Endometrial microvascular endothelial cells (primary cell): ENCODE data around the gene NXPH1. TPM values are rescaled to one million over a fixed set of nuclear protein-coding genes. Genes with fewer than 3 reads are reported as not detected.

Source experiments
- in situ Hi-C: cut with HindIII; loops from 2 replicates; pipeline ENCODE4 v1.10.0; 2017; ENCODE audit warnings: low sequenced_read_pairs, low pct_unique_long_range_greater_than_20kb; ENCODE audit errors: inconsistent ontology term
- total RNA-seq: library from RNA; depleted of rRNA; stranded (reverse); fragments of >200 nt; gene quantifications from one replicate; pipeline ENCODE4 v1.2.3, GENCODE V29; 2015; ENCODE audit errors: inconsistent ontology term

NXPH1 gene
- total RNA-seq, 1 donor from 2014 or later: not detected

DNA sequence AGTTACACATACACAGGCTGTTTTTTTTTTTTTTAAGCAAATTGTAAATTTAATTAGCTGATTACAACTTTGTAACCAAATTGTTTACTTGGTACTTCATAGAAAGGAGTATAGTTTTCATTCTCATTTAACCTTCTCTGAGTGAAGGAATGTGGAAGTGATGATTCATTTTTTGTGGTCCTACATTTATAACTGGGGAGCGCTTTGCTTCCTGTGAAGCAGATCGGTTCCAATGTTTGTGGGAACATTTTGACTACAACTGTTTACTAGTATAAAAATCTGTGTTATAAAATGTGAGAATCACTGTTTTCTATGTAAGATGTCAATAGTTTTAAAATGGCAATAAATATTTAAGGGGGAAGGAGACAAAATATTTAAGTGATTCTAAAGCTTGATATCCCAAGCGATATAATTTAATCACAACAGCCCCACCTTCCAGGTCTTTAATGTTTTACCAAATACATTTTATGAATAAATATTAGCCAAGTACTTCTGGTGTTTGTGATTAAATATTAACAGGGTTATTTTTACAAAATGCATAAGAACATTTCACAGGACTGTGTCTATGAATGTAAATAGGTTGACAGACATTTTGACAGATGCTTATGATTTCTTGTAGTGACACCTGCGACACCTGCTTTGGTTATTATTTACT, 57.1 kb downstream of the NXPH1 start:
- in situ Hi-C loops: no loop called here

DNA sequence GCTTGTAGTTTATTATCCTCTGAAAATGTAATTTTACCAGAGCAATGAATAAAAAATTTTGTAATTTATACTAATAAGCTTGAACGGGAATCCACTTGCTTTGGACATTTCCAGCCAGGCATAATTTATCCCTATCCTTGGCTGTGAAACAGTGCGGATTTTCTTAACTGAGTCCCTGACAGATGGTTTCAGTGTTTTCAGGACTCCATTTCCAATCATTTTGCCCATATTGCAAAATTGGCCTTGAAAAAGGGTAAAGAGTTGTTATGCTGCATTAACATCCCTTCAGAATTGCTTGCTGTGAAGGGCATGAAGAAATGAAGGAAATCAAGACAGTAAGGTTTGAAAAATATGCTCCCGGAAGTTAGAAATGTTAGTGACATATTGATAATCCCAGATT, 57.7 kb downstream of the NXPH1 start:
- in situ Hi-C loops: no loop called here

DNA sequence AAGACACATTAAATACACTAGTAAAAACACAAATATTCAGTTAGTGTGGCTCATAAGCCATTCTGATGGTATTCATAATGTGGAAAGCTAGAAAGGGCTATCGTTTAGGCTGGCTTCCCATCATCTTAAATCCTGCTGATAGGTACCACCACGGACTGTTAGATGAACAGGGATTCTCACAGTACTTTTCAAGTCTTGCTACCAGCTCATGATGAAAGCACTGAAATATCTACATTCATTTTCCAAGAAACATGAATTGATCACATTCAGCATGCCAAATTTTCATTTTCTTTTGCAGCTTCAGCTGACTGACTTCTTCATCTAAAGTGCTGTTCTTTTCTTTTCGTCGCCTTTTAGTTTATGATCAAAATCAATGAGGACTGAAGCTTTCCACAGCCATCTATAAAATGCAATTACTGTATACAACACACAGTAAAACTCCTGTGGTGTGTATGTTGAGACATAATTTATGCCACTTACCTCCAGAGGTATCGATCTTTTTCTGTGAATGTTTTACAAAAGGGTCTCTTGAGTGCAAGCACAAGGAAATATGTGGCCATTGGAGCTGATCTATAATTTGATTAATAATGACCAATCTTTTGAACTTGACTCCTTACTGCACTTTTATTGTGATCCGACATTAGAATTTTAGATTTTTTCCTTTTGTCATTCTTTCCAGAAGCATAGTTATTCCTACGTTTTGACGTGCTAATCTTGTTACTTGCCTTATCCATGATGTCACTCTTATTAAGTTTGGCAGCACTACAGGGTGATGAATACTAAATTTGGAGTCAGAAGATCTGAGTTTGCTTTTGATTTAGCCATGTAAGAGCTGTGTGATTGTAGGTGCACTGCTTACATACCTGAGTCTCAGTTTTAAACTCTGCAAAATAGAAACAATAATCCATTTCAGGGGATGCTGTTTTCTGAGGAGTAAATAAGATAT, 58.4 kb downstream of the NXPH1 start:
- in situ Hi-C loops: no loop called here

DNA sequence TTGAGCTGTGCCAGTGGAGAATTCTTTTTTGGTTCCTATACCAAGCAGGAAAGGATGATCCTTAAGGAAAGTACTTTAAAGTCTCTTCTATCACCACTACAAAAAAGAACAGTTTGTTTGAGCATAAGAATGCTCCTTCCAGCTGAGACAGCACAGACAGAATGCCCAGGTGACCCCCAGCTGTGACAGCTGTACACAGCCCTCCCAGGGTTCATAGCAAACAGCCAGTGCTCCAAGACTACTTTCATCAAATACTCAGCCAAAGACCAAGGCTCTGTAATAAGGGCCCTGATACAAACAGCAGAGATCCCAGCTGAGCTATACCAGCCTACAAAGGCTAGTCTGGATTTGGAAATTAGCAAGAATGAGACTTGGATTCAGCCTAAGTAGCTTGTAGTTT, 65.7 kb downstream of the NXPH1 start:
- in situ Hi-C loops: no loop called here

DNA sequence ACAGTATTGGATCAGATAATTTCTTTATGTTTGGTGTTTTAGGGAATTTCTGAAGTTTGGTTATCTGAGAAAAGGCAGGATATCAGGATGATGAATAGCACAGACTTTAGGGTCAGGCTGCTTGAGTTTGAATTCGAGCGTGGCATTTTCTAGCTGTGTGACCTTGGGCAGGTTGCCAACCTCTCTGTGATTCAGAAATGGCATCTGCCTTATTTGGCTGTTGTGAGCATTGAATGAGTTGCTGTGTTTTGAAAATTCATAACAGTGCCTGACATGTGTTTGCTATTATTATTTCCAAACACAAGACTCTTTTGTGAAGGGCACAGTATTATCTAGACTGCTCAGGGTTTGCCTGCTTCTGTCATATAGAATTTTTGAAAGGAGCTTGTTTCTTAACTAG, 66.9 kb downstream of the NXPH1 start:
- in situ Hi-C loops: no loop called here

DNA sequence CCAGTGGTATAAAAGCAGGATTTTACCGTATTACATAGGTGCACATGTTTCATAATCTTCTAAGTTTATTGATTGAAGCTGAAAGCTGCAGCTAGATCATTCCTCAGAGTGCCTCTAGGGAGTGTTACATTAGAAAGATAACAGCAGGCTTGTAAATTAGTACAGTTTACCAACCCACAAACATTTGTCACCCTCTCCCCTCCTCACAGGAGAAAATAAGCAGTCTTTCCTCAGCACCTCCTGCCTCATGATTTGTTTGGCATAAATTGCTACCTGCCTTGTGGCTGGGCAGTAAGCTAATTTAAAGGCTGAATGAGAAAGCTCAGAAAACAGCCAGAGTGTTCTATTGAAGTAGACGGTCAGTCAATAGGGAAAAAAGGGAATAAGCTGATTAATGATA, 74.2 kb downstream of the NXPH1 start:
- in situ Hi-C loops: no loop called here

DNA sequence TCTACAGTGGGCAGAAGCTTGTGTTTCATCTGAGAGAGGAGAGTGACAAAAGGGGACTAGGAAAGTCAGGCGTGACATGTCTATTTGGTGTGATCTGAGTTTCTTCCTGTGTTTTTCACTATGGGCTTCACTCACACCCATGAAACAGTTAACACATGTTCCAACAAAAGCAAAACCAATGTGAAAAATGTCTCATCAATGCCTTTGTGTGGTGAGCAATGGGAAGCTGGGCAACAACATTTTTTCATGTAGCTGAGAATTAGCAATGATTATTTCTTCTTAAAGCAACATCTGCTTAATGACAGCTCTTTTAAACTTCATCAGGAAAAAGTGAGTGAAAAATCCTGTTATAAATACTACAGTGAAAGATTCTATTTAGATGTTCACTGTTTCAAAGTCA, 76.2 kb downstream of the NXPH1 start:
- in situ Hi-C loops: no loop called here

DNA sequence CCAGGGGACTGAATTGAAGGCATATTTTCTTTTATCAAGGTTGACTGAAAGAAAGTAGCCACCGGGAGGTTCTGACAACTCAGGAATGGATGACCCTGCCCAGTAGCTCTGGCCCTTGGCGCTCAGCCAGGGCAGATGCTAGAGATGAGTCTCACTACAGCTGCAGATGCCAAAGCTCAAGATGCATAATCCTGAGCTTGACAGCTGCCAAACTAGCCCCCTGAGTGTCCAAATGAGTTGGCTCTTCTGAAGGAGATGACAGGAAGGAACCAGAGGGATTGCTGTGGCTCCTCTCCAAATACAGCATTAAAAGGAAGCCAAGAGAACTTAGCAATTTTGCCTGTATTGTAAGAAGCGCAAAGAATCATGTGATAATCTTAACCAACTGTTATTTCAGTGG, 78.4 kb downstream of the NXPH1 start:
- in situ Hi-C loops: no loop called here

DNA sequence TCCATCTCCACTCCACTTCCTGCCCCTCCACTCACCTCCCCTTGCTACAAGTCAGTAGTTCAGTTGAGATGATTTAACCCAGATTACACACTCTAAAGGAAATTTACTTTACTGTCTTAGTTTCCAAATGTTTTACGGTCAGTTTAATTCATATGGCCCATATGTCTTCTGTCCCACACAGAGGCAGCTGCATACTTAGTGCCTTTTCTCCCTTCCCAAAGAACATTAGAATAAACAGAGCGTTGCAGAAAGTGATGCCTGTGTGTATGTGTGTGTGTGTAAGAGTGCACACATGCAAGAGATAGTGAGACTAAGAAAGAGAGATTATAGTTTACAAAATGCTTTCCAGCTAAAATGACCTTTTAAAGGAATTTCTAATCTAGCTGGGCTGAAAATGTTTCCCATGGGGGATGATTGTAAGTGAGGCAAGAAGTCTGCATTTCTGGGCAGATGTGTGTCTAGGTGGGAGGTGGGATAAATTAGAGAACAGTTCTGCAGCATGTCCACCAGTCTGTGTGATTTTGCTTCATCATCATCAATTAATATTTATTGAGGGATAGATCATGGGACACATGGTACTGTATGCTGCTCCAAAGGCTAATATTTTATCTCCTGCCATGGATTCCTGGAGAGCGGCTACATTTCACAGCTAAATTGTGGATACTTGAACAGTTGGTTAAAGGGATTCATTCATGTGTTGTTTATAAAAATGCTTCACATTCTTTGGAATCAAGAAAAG, 81.5 kb downstream of the NXPH1 start:
- in situ Hi-C loops: no loop called here

DNA sequence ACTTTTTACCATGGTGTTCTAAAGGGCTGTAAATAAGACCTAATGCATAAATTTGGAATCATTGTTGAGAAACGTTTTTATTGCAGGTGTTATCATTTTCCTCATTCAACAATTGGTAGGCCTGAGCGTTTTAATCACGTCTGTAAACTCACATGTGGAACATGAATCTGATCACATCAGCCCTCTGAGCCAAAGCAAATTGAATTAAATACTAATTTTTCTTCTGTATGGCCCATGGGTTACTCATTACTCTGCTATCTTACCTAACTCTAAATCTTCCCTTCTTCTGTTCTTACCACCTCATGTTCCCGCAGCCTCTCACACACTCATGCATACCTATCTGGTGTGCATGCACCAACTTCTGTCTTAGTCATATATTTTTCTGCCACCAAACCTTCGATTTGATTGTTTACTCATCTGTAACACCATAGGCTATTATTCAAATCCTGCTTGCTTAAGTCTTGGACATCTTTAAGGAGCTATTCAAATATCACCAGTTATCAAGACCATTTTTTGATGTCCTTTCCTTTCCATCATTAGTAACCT, 82.3 kb downstream of the NXPH1 start:
- in situ Hi-C loops: no loop called here

DNA sequence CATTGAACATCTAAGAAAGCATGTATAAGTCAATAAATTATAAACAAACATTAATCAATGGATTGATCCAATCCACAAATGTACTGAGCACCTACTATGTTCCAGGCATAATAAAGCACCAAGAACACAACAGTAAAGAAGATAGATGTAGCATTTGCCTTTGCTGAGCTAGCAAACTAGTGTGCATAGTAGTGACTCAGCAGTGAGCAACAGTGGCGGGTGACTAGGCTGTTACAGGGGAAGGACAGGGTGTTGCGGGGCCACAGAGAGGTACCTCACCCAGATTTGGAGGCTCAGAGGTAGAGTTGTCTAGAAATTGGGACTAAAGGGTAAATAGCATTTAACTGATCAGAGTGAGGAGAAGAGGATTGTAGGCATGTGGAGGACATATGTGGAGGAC, 83.6 kb downstream of the NXPH1 start:
- in situ Hi-C loops: no loop called here

DNA sequence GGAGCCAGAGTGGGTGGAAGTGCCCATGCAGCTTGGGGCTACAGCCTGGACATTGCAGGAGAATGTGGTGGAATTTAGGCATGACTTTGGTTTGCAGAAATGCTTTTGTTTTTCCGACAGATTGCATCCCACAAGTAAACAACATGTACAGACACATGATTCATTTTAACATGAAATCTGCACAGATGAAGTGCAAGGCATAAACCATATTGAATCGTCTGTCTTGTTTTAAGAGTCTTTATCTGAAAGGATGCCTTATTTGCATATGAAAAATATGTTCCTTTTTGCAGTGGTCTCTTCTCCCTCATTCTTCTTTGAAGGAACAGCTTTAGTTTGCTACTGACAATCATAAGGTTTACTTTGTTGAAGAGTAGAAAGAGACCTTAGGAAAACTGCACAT, 94.9 kb downstream of the NXPH1 start:
- in situ Hi-C loops: no loop called here

DNA sequence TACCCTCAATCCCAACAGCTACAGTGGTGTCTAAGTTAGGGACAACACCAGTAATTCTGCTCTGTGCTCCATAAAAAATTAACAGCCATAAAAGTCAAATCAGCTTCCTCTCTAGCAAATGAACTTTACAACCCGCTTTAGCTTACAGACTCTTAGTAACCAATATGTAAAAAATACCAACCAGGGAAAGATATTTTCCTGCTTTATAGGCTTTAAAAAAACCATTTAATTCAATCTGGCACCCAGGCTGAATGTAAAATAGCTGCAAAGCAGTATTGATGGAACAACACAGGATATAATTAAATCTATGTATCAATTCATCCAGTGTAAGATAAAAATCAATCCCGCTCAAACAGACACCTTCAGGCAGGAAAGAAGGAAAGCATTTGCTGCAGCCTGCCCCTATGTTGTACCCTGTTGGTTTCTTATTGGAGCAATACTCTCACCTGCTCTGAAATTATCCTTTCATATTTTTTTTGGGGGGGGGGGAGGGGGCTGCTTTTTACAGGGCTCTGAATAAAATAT, 98.6 kb downstream of the NXPH1 start:
- in situ Hi-C loops: no loop called here

DNA sequence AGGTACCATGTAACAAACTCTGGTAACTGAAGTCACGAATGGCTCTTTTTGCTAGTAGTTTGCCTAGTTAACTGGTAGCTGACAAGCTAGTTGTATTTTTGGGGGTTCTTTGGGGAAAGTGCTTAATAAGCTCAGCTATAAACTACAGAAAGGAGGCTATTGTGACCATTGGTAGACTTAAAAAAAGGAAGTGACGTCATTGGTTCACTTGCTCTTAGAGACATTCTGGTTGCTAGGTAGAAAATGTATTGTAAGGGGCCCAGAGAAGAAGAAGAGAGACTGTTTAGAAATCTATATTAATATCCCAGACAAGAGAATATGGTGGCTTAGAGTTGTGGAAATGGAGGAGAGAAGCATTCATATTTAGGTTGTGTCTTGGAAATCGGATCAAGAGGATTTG, 103.0 kb downstream of the NXPH1 start:
- in situ Hi-C loops: no loop called here

DNA sequence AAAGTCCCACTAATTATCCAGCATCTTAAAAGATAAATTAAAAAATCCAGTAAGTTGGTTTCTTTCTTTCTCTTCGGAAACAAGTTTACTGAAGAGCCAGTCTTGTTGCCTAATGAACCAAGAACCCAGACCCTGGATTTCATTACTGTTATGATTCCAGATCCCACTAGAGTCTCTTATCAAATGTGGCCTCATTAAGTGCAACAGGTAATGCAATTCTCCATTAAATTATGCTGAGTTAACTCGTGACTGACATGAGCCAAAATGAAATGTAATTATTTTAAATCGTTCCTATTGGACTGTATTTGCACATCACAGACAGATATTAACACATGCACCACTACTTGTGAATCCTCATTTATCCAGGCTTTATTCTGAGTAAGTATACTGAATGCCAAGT, 115.6 kb downstream of the NXPH1 start:
- in situ Hi-C loops: no loop called here

DNA sequence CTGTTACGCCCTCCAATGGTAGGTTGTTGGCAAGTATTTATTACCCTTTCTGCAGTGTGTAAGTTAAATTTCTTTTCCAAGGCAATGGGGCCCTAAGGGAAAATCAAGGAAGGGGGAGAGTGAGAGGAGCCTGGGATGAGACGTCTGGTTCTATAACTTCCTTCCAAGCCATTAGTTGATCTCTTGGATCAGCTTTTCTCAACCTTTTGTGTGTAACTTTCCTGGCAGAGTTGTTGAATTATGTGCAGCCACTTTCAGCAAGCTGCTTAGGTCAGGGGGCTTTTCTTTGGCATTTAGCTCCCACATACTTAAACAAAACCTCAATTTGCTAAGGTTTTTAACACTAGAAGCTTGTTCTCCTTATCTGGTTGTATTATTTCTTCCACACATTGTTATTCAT, 127.1 kb downstream of the NXPH1 start:
- in situ Hi-C loops: no loop called here

DNA sequence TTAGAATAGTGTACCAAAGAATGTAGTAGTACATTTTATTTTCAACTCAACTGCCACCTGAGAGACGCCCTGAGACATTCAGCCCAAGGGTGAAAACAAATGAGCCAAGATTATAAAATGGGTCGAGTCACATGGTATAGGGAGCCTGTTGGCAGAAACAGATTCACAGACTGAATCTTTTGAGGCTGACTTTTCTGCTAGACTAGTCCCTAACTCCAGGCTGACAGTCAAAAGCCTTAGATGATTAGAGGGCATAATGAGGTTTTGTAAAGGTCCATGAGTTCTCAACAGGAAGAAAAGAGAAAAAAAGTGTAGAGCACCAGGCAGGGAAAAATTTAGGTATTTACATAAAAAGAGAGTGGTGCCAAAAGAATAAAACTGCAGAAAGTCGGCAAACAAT, 128.0 kb downstream of the NXPH1 start:
- in situ Hi-C loops: no loop called here

DNA sequence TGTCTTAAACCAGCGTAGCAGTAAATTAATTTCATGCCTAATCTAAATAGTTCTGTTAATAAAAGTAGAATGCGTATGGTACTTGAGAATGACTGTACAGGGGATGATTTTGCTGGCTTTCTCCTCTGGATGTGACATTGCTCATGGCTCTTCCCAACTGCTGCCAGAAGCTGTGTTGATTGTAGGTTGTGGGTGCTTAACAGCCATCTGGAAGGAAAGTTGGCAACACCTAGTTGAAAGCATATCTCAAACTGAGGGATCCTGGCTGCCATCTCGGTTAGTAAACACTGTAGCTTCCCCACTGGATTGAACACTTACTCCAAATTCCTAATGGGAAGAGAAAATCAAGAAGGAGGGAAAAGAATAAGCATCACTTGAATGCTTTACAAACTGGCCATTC, 130.9 kb downstream of the NXPH1 start:
- in situ Hi-C loops: no loop called here

DNA sequence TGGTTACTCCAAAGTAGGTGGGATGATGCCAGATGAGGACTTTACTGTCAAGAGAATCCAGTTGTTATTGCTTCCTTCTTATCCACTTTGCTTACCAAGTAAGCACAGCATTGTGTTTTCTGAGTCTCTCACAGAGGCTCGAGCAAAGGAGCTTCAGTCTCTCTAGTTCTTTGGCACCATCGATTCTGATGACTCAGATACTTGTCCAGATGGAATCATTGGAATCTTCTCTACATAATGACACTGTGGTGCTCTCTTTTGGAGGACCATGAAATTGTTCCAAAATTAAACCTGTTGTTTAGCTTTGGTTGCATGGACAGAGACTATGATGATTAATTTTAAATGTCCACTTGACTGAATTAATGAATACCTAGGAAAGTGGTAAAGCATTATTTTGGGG, 132.6 kb downstream of the NXPH1 start:
- in situ Hi-C loops: no loop called here
